GM12878 (cell line): ENCODE measurements around the gene PXMP4. TPM values are rescaled to one million over a fixed set of nuclear protein-coding genes. Genes with fewer than 3 reads are reported as not detected.

ENCODE experiments used
- ATAC-seq: fragments of 200-7000 bp; cut with Tn5 transposase; 3 replicates; pipeline ENCODE4 v1.9.1; 2020; ENCODE audit warnings: mild to moderate bottlenecking, moderate library complexity
- BruUV-seq: library from RNA; stranded (reverse); fragments of 400-500 nt; replicated peaks from 2 replicates; lab custom pipeline; 2021; lab: Mats Ljungman, UMichigan
- CTCF ChIA-PET: fragments of 300-600 bp; sonication (Branson Sonifier 250); formaldehyde crosslinking; extraction: SDS; loops from one replicate; lab custom pipeline; 2021; ENCODE audit warnings: inconsistent platforms; lab: Yijun Ruan, JAX
- POLR2A ChIA-PET: fragments of 350-600 bp; formaldehyde crosslinking; extraction: SDS; loops from one replicate; lab custom pipeline; 2021; ENCODE audit warnings: inconsistent platforms; lab: Charles Lee
- RAD21 ChIA-PET: fragments of 300-600 bp; sonication (Branson Sonifier 250); formaldehyde crosslinking; loops from one replicate; lab custom pipeline; 2023; ENCODE audit warnings: antibody characterized with exemption; ENCODE audit not compliant: unreplicated experiment; lab: Charles Lee
- SMC1A ChIA-PET: fragments of 300-600 bp; sonication (Branson Sonifier 250); formaldehyde crosslinking; loops from one replicate; lab custom pipeline; 2023; ENCODE audit not compliant: unreplicated experiment, uncharacterized antibody; lab: Charles Lee
- DNase-seq: peaks from one replicate; pipeline ENCODE4 v3.0.0-alpha.2; 2011; ENCODE audit warnings: low read depth, low spot score
- FAIRE-seq: peaks from 3 replicates; lab custom pipeline; 2011; peaks lifted over from hg19 to GRCh38; lab: Jason Lieb, UNC
- H2AFZ ChIP-seq: 2 replicates; pipeline ENCODE4 v1.6.0; 2011; ENCODE audit warnings: low read depth, low read length, control low read depth; ENCODE audit not compliant: control insufficient read depth
- H3K27ac ChIP-seq: 2 replicates; pipeline ENCODE4 v1.5.1; 2011; ENCODE audit warnings: control low read depth; ENCODE audit not compliant: control insufficient read depth, insufficient read depth
- H3K27me3 ChIP-seq, 2 experiments: replicated peaks in 1 of 2; 2 replicates each; pipeline versions ENCODE4 v1.6.0 to v1.6.1; 2011; ENCODE audit warnings: low read length in 1 of 2; ENCODE audit not compliant: control insufficient read depth in 2 of 2, insufficient read depth in 2 of 2
- H3K36me3 ChIP-seq, 2 experiments: 2 replicates each; pipeline ENCODE4 v1.5.1; 2011; ENCODE audit warnings: low read length in 1 of 2; ENCODE audit not compliant: control insufficient read depth in 2 of 2, insufficient read depth in 2 of 2
- H3K4me1 ChIP-seq: 2 replicates; pipeline ENCODE4 v1.6.1; 2011; ENCODE audit warnings: mild to moderate bottlenecking, low read length, moderate library complexity, mixed read lengths; ENCODE audit not compliant: control insufficient read depth, insufficient read depth
- H3K4me2 ChIP-seq: 2 replicates; pipeline ENCODE4 v1.6.0; 2011; ENCODE audit warnings: control low read depth; ENCODE audit not compliant: control insufficient read depth, insufficient read depth
- H3K4me3 ChIP-seq: fragments of 200-600 bp; sonication (generic); 2 replicates; pipeline ENCODE4 v1.5.1; 2016
- H3K79me2 ChIP-seq: 2 replicates; pipeline ENCODE4 v1.6.0; 2011; ENCODE audit warnings: low read length; ENCODE audit not compliant: control insufficient read depth, insufficient read depth
- H3K9ac ChIP-seq: 2 replicates; pipeline ENCODE4 v1.8.0; 2011; ENCODE audit warnings: low read length, control low read depth, mixed read lengths; ENCODE audit not compliant: control insufficient read depth, insufficient read depth
- H3K9me3 ChIP-seq: replicated peaks from 3 replicates; pipeline ENCODE4 v1.5.1; 2011; ENCODE audit warnings: mild to moderate bottlenecking, low read length; ENCODE audit not compliant: control insufficient read depth, insufficient read depth
- H4K20me1 ChIP-seq: 2 replicates; pipeline ENCODE4 v1.6.0; 2011; ENCODE audit not compliant: control insufficient read depth, insufficient read depth
- PAX8 ChIP-seq: fragments of 450-650 bp; IDR thresholded peaks from 2 replicates; pipeline ENCODE4 v1.6.1; 2017; ENCODE audit warnings: mild to moderate bottlenecking, moderate library complexity
- RBBP5 ChIP-seq: fragments of 200-600 bp; sonication (generic); conservative IDR thresholded peaks from 2 replicates; pipeline ENCODE4 v1.6.1; 2016
- SMAD1 ChIP-seq: fragments of 450-650 bp; IDR thresholded peaks from 2 replicates; pipeline ENCODE4 v1.6.1; 2018; ENCODE audit warnings: mild to moderate bottlenecking, low read depth; ENCODE audit not compliant: partially characterized antibody
- ZNF24 ChIP-seq: fragments of 450-650 bp; IDR thresholded peaks from 2 replicates; pipeline ENCODE4 v1.6.1; 2017; ENCODE audit warnings: antibody characterized with exemption, mild to moderate bottlenecking
- WGBS: methylation state at CpG from one replicate; pipeline ENCODE4 v1.1.6; 2016; ENCODE audit warnings: low lambda C conversion rate; ENCODE audit not compliant: insufficient replicate concordance, insufficient coverage; ENCODE audit errors: missing lambda C conversion rate; 5-methylcytosine and 5-hydroxymethylcytosine counted together
- in situ Hi-C: fragments of 300-500 bp; cut with MboI; formaldehyde crosslinking; loops from 9 replicates; pipeline ENCODE4 v1.14.3; 2018; ENCODE audit warnings: mixed read lengths
- intact Hi-C: fragments of 100-400 bp; cut with micrococcal nuclease; formaldehyde crosslinking; loops from one replicate; pipeline ENCODE4 v1.14.2; 2022; ENCODE audit not compliant: unreplicated experiment
- polyA plus RNA-seq, 11 experiments: library from polyadenylated mRNA; depleted of rRNA in 4 of 11; unstranded in 6 of 11; stranded (reverse) in 5 of 11; fragments of >200 nt; fragmentation: Nextera tagmentation in 4 of 11; fragmentation: Illumina TruSeq in 1 of 11; extraction: Ambion mirVana in 4 of 11; extraction: Trizol in 1 of 11; gene quantifications; 1 replicate in 1 of 11; 2 replicates in 10 of 11; pipeline versions ENCODE4 v1.2.1 to v1.2.3, GENCODE V29; 2011 to 2016; ENCODE audit warnings: inconsistent platforms in 2 of 11, missing spikeins in 2 of 11, low read depth in 1 of 11
- total RNA-seq, 4 experiments: library from RNA; depleted of rRNA in 3 of 4; stranded (reverse); fragments of >200 nt in 3 of 4; fragmentation: Illumina TruSeq in 1 of 4; extraction: Trizol in 1 of 4; gene quantifications; 2 replicates each; pipeline versions ENCODE4 v1.2.1 to v1.2.3, GENCODE V29; 2013 to 2021
- TF ChIP-seq, protein P1 (sequence below): fragments of 450-650 bp; IDR thresholded peaks from 2 replicates; pipeline ENCODE4 v1.6.1; 2017; ENCODE audit warnings: antibody characterized with exemption, mild to moderate bottlenecking, moderate library complexity

The PXMP4 gene
- total and polyA plus RNA-seq, 10 of the 15 experiments (the other 5 are each of a cell fraction or from before 2014, with no cell fraction given) = 3.6 to 19.2 (median 8.6) TPM

DNA sequence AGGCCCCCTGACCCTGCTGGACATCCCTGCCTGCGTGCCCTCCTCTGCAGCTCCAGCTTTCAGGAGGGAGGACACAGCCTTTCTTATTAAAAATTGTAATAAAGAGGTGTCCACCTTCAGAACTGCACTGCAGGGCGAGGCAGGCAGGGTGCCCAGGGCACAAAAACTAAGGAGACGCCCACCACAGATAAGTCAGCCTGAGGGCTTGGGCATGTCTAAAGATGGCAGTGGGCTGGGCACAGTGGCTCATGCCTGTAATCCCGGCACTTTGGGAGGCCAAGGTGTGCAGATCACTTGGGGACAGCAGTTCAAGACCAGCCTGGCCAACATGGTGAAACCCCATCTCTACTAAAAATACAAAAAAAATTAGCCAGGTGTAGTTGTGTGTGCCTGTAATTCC, 64.9 kb downstream of the PXMP4 start:
- in situ Hi-C loops (no loop called here), intact Hi-C loops (no loop called here)
- TF ChIP-seq ZNF24 (no peak), SMAD1 (no peak), PAX8 (no peak), RBBP5 (no peak)
- TF ChIP-seq, protein P1, sequence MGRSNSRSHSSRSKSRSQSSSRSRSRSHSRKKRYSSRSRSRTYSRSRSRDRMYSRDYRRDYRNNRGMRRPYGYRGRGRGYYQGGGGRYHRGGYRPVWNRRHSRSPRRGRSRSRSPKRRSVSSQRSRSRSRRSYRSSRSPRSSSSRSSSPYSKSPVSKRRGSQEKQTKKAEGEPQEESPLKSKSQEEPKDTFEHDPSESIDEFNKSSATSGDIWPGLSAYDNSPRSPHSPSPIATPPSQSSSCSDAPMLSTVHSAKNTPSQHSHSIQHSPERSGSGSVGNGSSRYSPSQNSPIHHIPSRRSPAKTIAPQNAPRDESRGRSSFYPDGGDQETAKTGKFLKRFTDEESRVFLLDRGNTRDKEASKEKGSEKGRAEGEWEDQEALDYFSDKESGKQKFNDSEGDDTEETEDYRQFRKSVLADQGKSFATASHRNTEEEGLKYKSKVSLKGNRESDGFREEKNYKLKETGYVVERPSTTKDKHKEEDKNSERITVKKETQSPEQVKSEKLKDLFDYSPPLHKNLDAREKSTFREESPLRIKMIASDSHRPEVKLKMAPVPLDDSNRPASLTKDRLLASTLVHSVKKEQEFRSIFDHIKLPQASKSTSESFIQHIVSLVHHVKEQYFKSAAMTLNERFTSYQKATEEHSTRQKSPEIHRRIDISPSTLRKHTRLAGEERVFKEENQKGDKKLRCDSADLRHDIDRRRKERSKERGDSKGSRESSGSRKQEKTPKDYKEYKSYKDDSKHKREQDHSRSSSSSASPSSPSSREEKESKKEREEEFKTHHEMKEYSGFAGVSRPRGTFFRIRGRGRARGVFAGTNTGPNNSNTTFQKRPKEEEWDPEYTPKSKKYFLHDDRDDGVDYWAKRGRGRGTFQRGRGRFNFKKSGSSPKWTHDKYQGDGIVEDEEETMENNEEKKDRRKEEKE = no peak
- CTCF ChIA-PET = interaction anchor here (1.5 to 5.6 kb wide), 4 partner anchors 9 to 198 kb away, joined by 3 to 41 read pairs (median 18); partner anchors contain the start of gene ACTL10
- Histone ChIP-seq H3K79me2 (no peaks in the 10 kb centered on the region), H4K20me1 (no peaks in the 10 kb centered on the region), H3K9ac (no peak overlapping the region), H3K4me2 (no peak overlapping the region), H3K4me1 (peaks cover 20% of the 10 kb centered on the region), H2AFZ (no peak overlapping the region), H3K27me3 (peaks cover 0 to 2% of the 10 kb centered on the region in 2 experiments; a peak in 2 of 4 replicates), H3K9me3 (no peaks in the 10 kb centered on the region), H3K27ac (no peak overlapping the region), H3K36me3 (no peaks in the 10 kb centered on the region), H3K4me3 (no peak overlapping the region)
- no peak for DNase-seq
- no peak for ATAC-seq
- RAD21 ChIA-PET = interaction anchor here (0.7 kb wide), 1 partner anchor 118 kb away, joined by 3 read pairs; no protein-coding TSS in a partner anchor
- POLR2A ChIA-PET = no interaction called here
- 90% methylated on average over 4 of the region's 4 CpGs for WGBS
- no TSS peak for BruUV-seq
- FAIRE-seq = no peak
- SMC1A ChIA-PET = interaction anchor here (3.1 to 3.2 kb wide), 2 partner anchors 12 to 198 kb away, joined by 8 to 20 read pairs; partner anchors contain the start of gene ACTL10
